H1 (cell line): ENCODE data around the gene B3GALT4. TPM values are rescaled to one million over a fixed set of nuclear protein-coding genes. Genes with fewer than 3 reads are reported as not detected.

Source experiments
- CTCF ChIA-PET: fragments of 300-600 bp; sonication (Branson Sonifier 250); formaldehyde crosslinking; loops from one replicate; lab custom pipeline; 2021; ENCODE audit not compliant: partially characterized antibody; lab: Charles Lee
- POLR2A ChIA-PET: fragments of 300-600 bp; sonication (Branson Sonifier 250); formaldehyde crosslinking; loops from one replicate; lab custom pipeline; 2021; ENCODE audit warnings: inconsistent platforms; ENCODE audit not compliant: partially characterized antibody; lab: Charles Lee
- DNase-seq, 2 experiments: peaks; one replicate each; pipeline versions ENCODE4 v3.0.0 to v3.0.0-alpha.2; 2010 to 2022; ENCODE audit warnings: low spot score in 2 of 2, low read depth in 1 of 2, mixed read lengths in 1 of 2
- FAIRE-seq: peaks from 2 replicates; lab custom pipeline; 2011; peaks lifted over from hg19 to GRCh38; lab: Jason Lieb, UNC
- H2AFZ ChIP-seq: 2 replicates; pipeline ENCODE4 v1.8.1; 2012; ENCODE audit warnings: low read length, inconsistent platforms
- H2AK5ac ChIP-seq: 2 replicates; pipeline ENCODE4 v1.6.1; 2013; ENCODE audit warnings: low read depth, low read length
- H2BK120ac ChIP-seq: replicated peaks from 2 replicates; pipeline ENCODE3; 2013; ENCODE audit warnings: low read depth, low read length, inconsistent platforms
- H2BK12ac ChIP-seq: 2 replicates; pipeline ENCODE4 v1.6.1; 2013; ENCODE audit warnings: low read depth, low read length
- H2BK15ac ChIP-seq: 2 replicates; pipeline ENCODE4 v1.6.1; 2013; ENCODE audit warnings: low read length
- H2BK20ac ChIP-seq: 2 replicates; pipeline ENCODE4 v1.6.1; 2013; ENCODE audit warnings: low read length
- H2BK5ac ChIP-seq: 2 replicates; pipeline ENCODE4 v1.6.1; 2013; ENCODE audit warnings: low read depth, low read length
- H3K14ac ChIP-seq: 2 replicates; pipeline ENCODE4 v1.6.1; 2013; ENCODE audit warnings: inconsistent platforms; ENCODE audit not compliant: insufficient read length
- H3K18ac ChIP-seq: 2 replicates; pipeline ENCODE4 v1.6.1; 2013; ENCODE audit warnings: low read length; ENCODE audit errors: extremely low read depth
- H3K23ac ChIP-seq: 2 replicates; pipeline ENCODE4 v1.6.1; 2013; ENCODE audit warnings: inconsistent platforms; ENCODE audit not compliant: insufficient read length
- H3K23me2 ChIP-seq: 2 replicates; pipeline ENCODE4 v1.6.1; 2013; ENCODE audit warnings: low read depth, low read length
- H3K27ac ChIP-seq: 2 replicates; pipeline ENCODE4 v1.6.1; 2011; ENCODE audit warnings: low read depth, low read length, inconsistent platforms
- H3K27me3 ChIP-seq, 4 experiments: replicated peaks in 1 of 4; 1 replicate in 1 of 4; 2 replicates in 3 of 4; pipeline versions ENCODE4 v1.6.1 to v1.8.1; 2011 to 2013; ENCODE audit warnings: low read length in 3 of 4, mild to moderate bottlenecking in 3 of 4, inconsistent platforms in 2 of 4, mixed read lengths in 2 of 4, moderate library complexity in 1 of 4; ENCODE audit not compliant: control insufficient read depth in 3 of 4, insufficient read depth in 3 of 4; ENCODE audit errors: extremely low read depth in 1 of 4
- H3K36me3 ChIP-seq, 4 experiments: 2 replicates each; pipeline versions ENCODE4 v1.6.1 to v1.8.1; 2011 to 2013; ENCODE audit warnings: mild to moderate bottlenecking in 4 of 4, low read length in 3 of 4, moderate library complexity in 2 of 4, control low read depth in 1 of 4, inconsistent platforms in 1 of 4; ENCODE audit not compliant: insufficient read depth in 4 of 4, control insufficient read depth in 2 of 4
- H3K4ac ChIP-seq: replicated peaks from 2 replicates; pipeline ENCODE3; 2013; ENCODE audit warnings: low read length, low read depth, mixed read lengths, inconsistent platforms; ENCODE audit not compliant: insufficient read length
- H3K4me1 ChIP-seq, 4 experiments: replicated peaks in 1 of 4; 1 replicate in 1 of 4; 2 replicates in 3 of 4; pipeline versions ENCODE4 v1.6.1 to v1.8.1; 2011 to 2013; ENCODE audit warnings: low read length in 3 of 4, inconsistent platforms in 2 of 4, mixed read lengths in 1 of 4; ENCODE audit not compliant: insufficient read depth in 4 of 4, control insufficient read depth in 3 of 4
- H3K4me2 ChIP-seq, 2 experiments: 2 replicates each; pipeline versions ENCODE4 v1.6.1 to v1.8.1; 2011 to 2013; ENCODE audit warnings: low read depth in 2 of 2, low read length in 2 of 2, control low read depth in 1 of 2, inconsistent platforms in 1 of 2, mild to moderate bottlenecking in 1 of 2; ENCODE audit not compliant: insufficient read depth in 1 of 2
- H3K4me3 ChIP-seq, 4 experiments: fragments of 200-600, 300-600 bp in 1 of 4; sonication (generic), shearing (Covaris generic), sonication (Bioruptor Twin) in 1 of 4; 2 replicates each; pipeline versions ENCODE4 v1.5.1 to v1.8.1; 2011 to 2016; ENCODE audit warnings: low read length in 4 of 4, low read depth in 3 of 4, control low read depth in 2 of 4, inconsistent platforms in 2 of 4, mild to moderate bottlenecking in 2 of 4, mixed read lengths in 1 of 4, moderate library complexity in 1 of 4; ENCODE audit not compliant: insufficient read depth in 2 of 4; ENCODE audit errors: extremely low read depth in 1 of 4
- H3K56ac ChIP-seq: replicated peaks from 2 replicates; pipeline ENCODE3; 2013; ENCODE audit warnings: low read depth, mild to moderate bottlenecking, mixed read lengths, low read length, inconsistent platforms; ENCODE audit not compliant: insufficient read length
- H3K79me1 ChIP-seq: 2 replicates; pipeline ENCODE4 v1.6.1; 2013; ENCODE audit warnings: low read depth, low read length, control low read depth
- H3K79me2 ChIP-seq, 2 experiments: 2 replicates each; pipeline versions ENCODE4 v1.6.1 to v1.8.1; 2012 to 2013; ENCODE audit warnings: low read length in 2 of 2, mild to moderate bottlenecking in 2 of 2, inconsistent platforms in 1 of 2; ENCODE audit not compliant: insufficient read depth in 2 of 2, control insufficient read depth in 1 of 2
- H3K9ac ChIP-seq, 4 experiments: replicated peaks in 1 of 4; 1 replicate in 1 of 4; 2 replicates in 3 of 4; pipeline versions ENCODE4 v1.6.1 to v1.8.1; 2011 to 2013; ENCODE audit warnings: low read depth in 3 of 4, low read length in 3 of 4, control low read depth in 2 of 4, mild to moderate bottlenecking in 2 of 4, moderate library complexity in 2 of 4, inconsistent platforms in 1 of 4; ENCODE audit errors: extremely low read depth in 1 of 4
- H3K9me3 ChIP-seq, 2 experiments: 2 replicates each; pipeline versions ENCODE4 v1.6.1 to v1.8.1; 2012 to 2013; ENCODE audit warnings: mild to moderate bottlenecking in 2 of 2, moderate library complexity in 2 of 2, control low read depth in 1 of 2, inconsistent platforms in 1 of 2, low read depth in 1 of 2, low read length in 1 of 2, mixed read lengths in 1 of 2; ENCODE audit not compliant: insufficient read depth in 2 of 2
- H4K20me1 ChIP-seq, 2 experiments: replicated peaks in 1 of 2; 2 replicates each; pipeline versions ENCODE3 to v1.8.1; 2011 to 2013; ENCODE audit warnings: inconsistent platforms in 2 of 2, low read length in 2 of 2, mild to moderate bottlenecking in 1 of 2; ENCODE audit not compliant: insufficient read depth in 2 of 2, control insufficient read depth in 1 of 2
- H4K5ac ChIP-seq: 2 replicates; pipeline ENCODE4 v1.6.1; 2013; ENCODE audit warnings: low read length, low read depth, mixed read lengths, inconsistent platforms; ENCODE audit not compliant: insufficient read length
- H4K8ac ChIP-seq: 2 replicates; pipeline ENCODE4 v1.8.0; 2013; ENCODE audit warnings: mild to moderate bottlenecking, moderate library complexity, low read length, inconsistent platforms; ENCODE audit not compliant: insufficient read depth; ENCODE audit errors: extremely low read depth
- H4K91ac ChIP-seq: replicated peaks from 2 replicates; pipeline ENCODE3; 2013; ENCODE audit warnings: low read length, mixed read lengths, inconsistent platforms; ENCODE audit not compliant: insufficient read length
- KDM5A ChIP-seq: fragments of 200-600 bp; IDR thresholded peaks from 2 replicates; pipeline ENCODE4 v1.7.1; 2012; ENCODE audit warnings: mild to moderate bottlenecking, low read length, inconsistent platforms, mixed read lengths
- RNF2 ChIP-seq: fragments of 200-900, 300-1000 bp; sonication (generic); IDR thresholded peaks from 2 replicates; pipeline ENCODE4 v1.7.1; 2016; ENCODE audit warnings: borderline replicate concordance, low read depth, mild to moderate bottlenecking, antibody characterized with exemption, low read length; ENCODE audit not compliant: poor library complexity, severe bottlenecking; ENCODE audit errors: missing control alignments
- TAF1 ChIP-seq: IDR thresholded peaks from 2 replicates; pipeline ENCODE4 v1.6.1; 2011; ENCODE audit warnings: mild to moderate bottlenecking, low read depth, low read length
- TAF7 ChIP-seq: optimal IDR thresholded peaks from 2 replicates; pipeline ENCODE3; 2011; ENCODE audit warnings: low read depth, mild to moderate bottlenecking, inconsistent platforms, low read length, moderate library complexity, borderline replicate concordance
- WGBS, 2 experiments: shearing (Covaris generic) in 1 of 2; methylation state at CpG; one replicate each; pipeline versions ENCODE4 v1.1.6 to v1.1.7; 2013 to 2015; ENCODE audit warnings: low lambda C conversion rate in 2 of 2, mixed read lengths in 2 of 2, inconsistent platforms in 1 of 2, low coverage in 1 of 2, missing lambda C conversion rate in 1 of 2; ENCODE audit not compliant: insufficient replicate concordance in 2 of 2, insufficient coverage in 1 of 2, insufficient read length in 1 of 2; ENCODE audit errors: extremely low coverage in 1 of 2, missing lambda C conversion rate in 1 of 2; 5-methylcytosine and 5-hydroxymethylcytosine counted together
- polyA plus RNA-seq, 7 experiments: library from polyadenylated mRNA; depleted of rRNA in 3 of 7; stranded (reverse) in 5 of 7; unstranded in 2 of 7; fragments of >200 nt in 5 of 7; fragments of 200-250 nt in 2 of 7; gene quantifications; 1 replicate in 5 of 7; 2 replicates in 1 of 7; 4 replicates in 1 of 7; pipeline versions ENCODE4 v1.2.1 to v1.2.3, GENCODE V29; 2011 to 2013; ENCODE audit warnings: missing spikeins in 2 of 7, mixed read lengths in 2 of 7
- total RNA-seq: library from RNA; stranded (reverse); fragmentation: NEBNext Ultra II Directional; extraction: Animal tissue kit (Norgen Biotek cat#: 25700); gene quantifications from 2 replicates; pipeline ENCODE4 v1.2.1, GENCODE V29; 2021

Gene B3GALT4
- total and polyA plus RNA-seq, 2 of the 8 experiments (the other 6 are each of a cell fraction or from before 2014, with no cell fraction given), result 2.2 to 3.0 TPM

DNA sequence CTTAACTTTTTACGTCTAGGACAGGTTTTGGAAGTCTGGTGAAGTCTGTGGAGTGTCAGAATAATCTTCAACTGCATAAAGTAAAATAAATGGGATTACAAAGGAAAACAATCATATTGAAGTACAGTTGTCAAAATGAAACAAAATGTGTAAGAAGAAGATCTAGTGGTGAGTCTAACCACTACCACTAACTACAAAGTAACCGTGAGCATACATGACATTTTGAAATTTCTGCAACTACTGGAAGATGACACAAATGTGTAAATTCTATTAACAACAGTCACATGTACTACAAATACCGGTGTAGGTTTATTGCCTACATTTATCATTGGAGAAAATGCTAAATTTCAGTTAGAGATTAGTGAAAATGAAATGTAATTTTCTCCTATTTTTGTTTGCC, 35.0 kb upstream of the B3GALT4 start:
- Histone ChIP-seq H2BK12ac (no peak overlapping the region), H2AK5ac (no peak overlapping the region), H2BK120ac (no peak overlapping the region), H2BK20ac (no peak overlapping the region), H3K27me3 (peaks cover 0 to 12% (median 2%) of the 10 kb centered on the region in 4 experiments; a peak in 4 of 7 replicates), H3K4me2 (no peak overlapping the region), H4K5ac (no peak overlapping the region), H4K8ac (no peak overlapping the region), H2BK15ac (no peak overlapping the region), H3K4ac (no peak overlapping the region), H3K9me3 (no peaks in the 10 kb centered on the region), H3K79me1 (no peaks in the 10 kb centered on the region), H3K9ac (no peak overlapping the region), H3K27ac (no peak overlapping the region), H2BK5ac (no peak overlapping the region), H2AFZ (no peak overlapping the region), H3K4me3 (no peak overlapping the region), H4K20me1 (no peaks in the 10 kb centered on the region), H4K91ac (no peak overlapping the region), H3K4me1 (no peaks in the 10 kb centered on the region), H3K36me3 (no peaks in the 10 kb centered on the region), H3K14ac (no peak overlapping the region), H3K23ac (no peak overlapping the region), H3K18ac (no peak overlapping the region), H3K23me2 (no peaks in the 10 kb centered on the region; the same call in 1 of the 2 replicates), H3K79me2 (no peaks in the 10 kb centered on the region), H3K56ac (no peak overlapping the region)
- FAIRE-seq, result no peak
- ChIA-PET CTCF (no interaction called here), POLR2A (no interaction called here)
- DNase-seq, result no peak
- 81% methylated on average over 3 of the region's 3 CpGs; no CpG with 5 or more reads in 1 of the 2 experiments for WGBS, 2 experiments
- TF ChIP-seq TAF7 (no peak), KDM5A (no peak), RNF2 (no peak), TAF1 (no peak)
